MCF 10A (cell line): ENCODE measurements around the gene ELL. TPM values are rescaled to one million over a fixed set of nuclear protein-coding genes. Genes with fewer than 3 reads are reported as not detected.

Experiments
- BruUV-seq: library from RNA; stranded (reverse); fragments of 400-500 nt; replicated peaks from 2 replicates; lab custom pipeline; 2021; lab: Mats Ljungman, UMichigan
- CTCF ChIA-PET: fragments of 300-600 bp; sonication (Branson Sonifier 250); formaldehyde crosslinking; extraction: SDS; loops from one replicate; lab custom pipeline; 2021; ENCODE audit warnings: antibody characterized with exemption, inconsistent platforms; lab: Yijun Ruan, JAX
- POLR2A ChIA-PET: fragments of 300-600, 350-650 bp; sonication (Branson Sonifier 250); formaldehyde crosslinking; extraction: SDS; loops from one replicate; lab custom pipeline; 2020; ENCODE audit warnings: antibody characterized with exemption, inconsistent platforms; lab: Yijun Ruan, JAX
- DNase-seq: peaks from one replicate; pipeline ENCODE4 v3.0.0-alpha.2; 2018; ENCODE audit not compliant: unreplicated experiment
- H3K27ac Mint-ChIP-seq: one replicate; pipeline ENCODE4 v1.8.0; 2022; ENCODE audit warnings: mild to moderate bottlenecking, low read depth, mixed read lengths; ENCODE audit not compliant: unreplicated experiment
- H3K27me3 Mint-ChIP-seq: one replicate; pipeline ENCODE4 v1.8.0; 2022; ENCODE audit warnings: mixed read lengths; ENCODE audit not compliant: insufficient read depth, unreplicated experiment
- H3K36me3 Mint-ChIP-seq: one replicate; pipeline ENCODE4 v1.8.0; 2022; ENCODE audit warnings: mild to moderate bottlenecking, moderate library complexity, mixed read lengths; ENCODE audit not compliant: insufficient read depth, unreplicated experiment
- H3K4me1 Mint-ChIP-seq: one replicate; pipeline ENCODE4 v1.8.0; 2022; ENCODE audit warnings: mixed read lengths; ENCODE audit not compliant: insufficient read depth, unreplicated experiment
- H3K4me3 Mint-ChIP-seq: one replicate; pipeline ENCODE4 v1.8.0; 2022; ENCODE audit warnings: mild to moderate bottlenecking, moderate library complexity, mixed read lengths; ENCODE audit not compliant: unreplicated experiment
- H3K9me3 Mint-ChIP-seq: one replicate; pipeline ENCODE4 v1.8.0; 2022; ENCODE audit warnings: mixed read lengths; ENCODE audit not compliant: unreplicated experiment
- CTCF ChIP-seq: fragments of 200-600 bp; IDR thresholded peaks from one replicate; pipeline ENCODE4 v1.8.0; 2022; ENCODE audit warnings: antibody characterized with exemption, mild to moderate bottlenecking; ENCODE audit not compliant: unreplicated experiment
- intact Hi-C: fragments of 100-400 bp; cut with micrococcal nuclease; formaldehyde crosslinking; loops from 2 replicates; pipeline ENCODE4 v1.14.1; 2022
- total RNA-seq: library from RNA; stranded (reverse); gene quantifications from 2 replicates; pipeline ENCODE4 v1.2.3, GENCODE V29; 2022

The ELL gene
- total RNA-seq, 1 experiment from 2014 or later: 22.4 TPM

DNA sequence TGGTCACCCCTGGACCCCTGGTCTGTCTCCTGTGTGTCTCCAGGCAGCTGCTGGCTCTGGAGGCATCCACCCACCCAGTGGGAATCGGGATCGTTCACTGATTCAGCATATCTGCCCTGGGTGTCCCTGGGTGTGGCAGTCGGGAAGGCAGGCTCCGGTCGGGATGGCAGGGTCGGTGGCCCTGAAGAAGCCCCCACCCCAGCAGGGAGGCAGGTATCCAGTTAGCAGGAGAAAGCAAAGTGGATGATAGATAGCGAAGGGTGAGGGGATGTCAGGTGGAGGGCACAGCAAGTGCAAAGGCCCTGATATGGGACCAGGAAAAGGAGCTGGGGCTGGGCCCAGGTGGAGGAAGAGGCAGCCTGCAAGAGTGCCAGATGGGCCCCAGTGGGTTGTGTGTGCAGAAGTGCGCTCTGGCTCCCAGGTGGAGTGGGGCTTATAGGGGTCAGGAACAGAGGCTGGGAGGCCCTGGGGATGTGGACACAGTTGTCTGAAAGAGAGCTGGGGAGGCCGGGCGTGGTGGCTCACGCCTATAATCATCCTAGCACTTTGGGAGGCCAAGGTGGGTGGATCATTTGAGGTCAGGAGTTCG lies 100.4 kb downstream of the ELL start:
- peak overlapping the region; percentile 66 for H3K27ac Mint-ChIP-seq
- no peak for TF ChIP-seq CTCF
- POLR2A ChIA-PET: interaction anchor here (0.6 to 1.4 kb wide), 3 partner anchors 17 to 261 kb away, joined by 3 to 4 read pairs (median 4); no protein-coding TSS in a partner anchor
- intact Hi-C loops: no loop called here
- no peaks in the 10 kb centered on the region for H3K27me3 Mint-ChIP-seq
- CTCF ChIA-PET: interaction anchor here (1.0 to 2.9 kb wide), 5 partner anchors 10 to 143 kb away, joined by 3 to 8 read pairs (median 3); no protein-coding TSS in a partner anchor
- H3K4me1 Mint-ChIP-seq: peaks cover 36% of the 10 kb centered on the region
- H3K36me3 Mint-ChIP-seq: peaks cover 7% of the 10 kb centered on the region
- no TSS peak for BruUV-seq
- DNase-seq: no peak
- H3K4me3 Mint-ChIP-seq: peak overlapping the region; percentile 77
- H3K9me3 Mint-ChIP-seq: no peaks in the 10 kb centered on the region

GRCh38 chr19:18420930-18421329 lies 100.9 kb downstream of the ELL start:
- CTCF ChIA-PET: interaction anchor here (0.9 to 2.9 kb wide), 5 partner anchors 9 to 142 kb away, joined by 3 to 8 read pairs (median 3); no protein-coding TSS in a partner anchor
- no peak for TF ChIP-seq CTCF

GRCh38 chr19:18419699-18420460 lies 102.0 kb downstream of the ELL start:
- TF ChIP-seq CTCF: no peak
- no peak for DNase-seq
- ChIA-PET CTCF (interaction anchor here (0.6 to 2.9 kb wide), 15 partner anchors 8 to 610 kb away, joined by 3 to 10 read pairs (median 4); no protein-coding TSS in a partner anchor), POLR2A (interaction anchor here (0.6 to 2.7 kb wide), 20 partner anchors 12 to 141 kb away, joined by 3 to 24 read pairs (median 4); partner anchors contain the start of genes ELL, GDF15, JUND and LSM4)
- Mint-ChIP-seq H3K4me1 (peaks cover 29% of the 10 kb centered on the region), H3K9me3 (no peaks in the 10 kb centered on the region), H3K36me3 (peaks cover 7% of the 10 kb centered on the region), H3K27me3 (no peaks in the 10 kb centered on the region), H3K4me3 (peak overlapping the region; percentile 77), H3K27ac (peak overlapping the region; percentile 72)
- intact Hi-C loops: no loop called here
- no TSS peak for BruUV-seq

More at GRCh38 chr19:18420930-18421329, 100.9 kb downstream of the ELL start:
- H3K4me3 Mint-ChIP-seq: peak overlapping the region; percentile 77
- DNase-seq: no peak
- H3K27ac Mint-ChIP-seq: no peak overlapping the region
- H3K9me3 Mint-ChIP-seq: no peaks in the 10 kb centered on the region
- no TSS peak for BruUV-seq
- intact Hi-C loops: no loop called here
- H3K27me3 Mint-ChIP-seq: no peaks in the 10 kb centered on the region
- POLR2A ChIA-PET: interaction anchor here (1.3 to 2.7 kb wide), 3 partner anchors 18 to 142 kb away, joined by 4 to 12 read pairs (median 4); partner anchors contain the start of gene ELL
- H3K4me1 Mint-ChIP-seq: peaks cover 33% of the 10 kb centered on the region
- H3K36me3 Mint-ChIP-seq: peaks cover 7% of the 10 kb centered on the region
